SW 1271 (cell line): Measurements from ENCODE around the gene EEFSEC.

Source experiments
- DNase-seq, 2 experiments: peaks; one replicate each; lab custom pipeline; 2025; lab: John Stamatoyannopoulos, UW

Gene EEFSEC

DNA sequence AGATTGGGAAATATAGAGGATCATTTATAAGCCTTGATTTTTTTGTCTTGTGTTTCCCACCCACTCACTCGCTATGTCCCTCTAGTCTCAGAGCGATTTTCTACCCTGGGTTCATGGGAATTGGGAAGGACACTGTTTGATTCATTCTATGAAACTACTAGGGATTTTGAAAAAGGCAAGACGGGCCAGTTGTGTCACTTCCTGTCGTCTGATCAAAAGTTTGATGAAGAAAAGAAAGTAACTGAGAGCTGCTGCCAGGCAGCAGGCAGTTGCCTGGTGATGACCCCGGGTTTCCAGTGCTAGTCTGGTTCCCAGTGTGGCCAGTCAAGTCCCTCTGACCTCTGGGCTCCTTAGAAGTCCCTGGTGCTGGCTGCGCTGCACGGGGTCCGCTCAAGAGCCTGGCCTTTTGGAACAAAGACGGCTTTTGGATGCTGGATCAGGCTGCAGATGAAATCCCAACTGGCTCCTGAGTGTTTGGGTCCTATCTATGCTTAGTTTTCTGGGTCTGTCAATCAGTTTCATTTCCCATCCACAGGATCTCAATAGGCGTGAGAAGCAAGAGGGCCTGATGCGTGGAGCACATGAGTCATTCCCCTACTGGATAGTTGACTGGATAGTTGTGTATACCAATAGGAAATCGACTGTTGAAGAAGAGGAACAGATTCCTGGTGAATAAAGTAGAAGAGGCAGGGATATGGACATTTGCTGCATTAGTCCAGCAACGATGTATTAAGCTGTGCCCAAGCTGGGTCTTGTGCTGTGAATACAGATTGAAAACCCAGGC, 89.7 kb downstream of the EEFSEC start:
- DNase-seq, result no peak

DNA sequence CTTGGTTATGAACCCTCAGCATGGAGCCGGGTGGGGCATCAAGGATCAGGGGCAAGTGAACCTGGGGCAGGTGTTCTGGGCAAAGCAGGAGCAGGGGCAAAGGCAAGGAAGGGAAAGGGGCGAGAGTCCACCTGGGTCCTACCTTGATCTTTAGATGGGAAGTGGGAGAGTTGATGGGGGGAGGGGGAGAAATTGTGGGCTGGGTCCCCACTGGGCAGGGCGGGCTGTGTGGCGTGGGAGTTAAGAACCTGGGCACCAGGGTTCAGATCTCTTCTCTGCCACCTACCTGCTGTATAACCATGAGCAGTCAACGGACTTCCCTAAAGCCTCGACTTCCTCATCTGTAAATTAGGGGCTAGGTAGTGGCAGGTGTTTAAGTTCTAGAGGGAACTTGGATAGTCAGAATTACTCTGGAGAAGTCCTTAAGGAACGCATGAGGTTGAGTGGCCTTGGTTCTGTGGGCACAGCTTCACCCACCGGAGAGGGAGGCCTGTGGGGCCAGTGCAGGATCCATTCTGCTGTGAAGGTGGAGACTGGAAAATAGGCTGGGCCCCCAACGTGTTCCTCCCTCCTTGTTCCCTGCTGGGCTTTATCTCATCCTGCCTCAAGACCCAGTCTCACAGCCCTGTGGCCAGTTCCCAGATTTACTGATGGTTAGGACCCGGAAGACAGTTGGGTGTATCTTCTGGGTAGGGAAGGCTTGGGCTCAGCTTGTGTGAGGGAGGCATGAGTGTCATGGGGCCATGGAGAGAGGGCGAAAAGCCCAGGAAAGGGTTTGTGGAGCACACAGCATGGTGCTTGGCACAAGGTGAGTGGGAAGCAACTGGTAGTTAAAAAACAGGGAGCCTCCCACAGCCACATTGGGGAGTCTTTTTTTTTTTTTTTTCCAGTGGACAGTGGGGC, 90.6 kb downstream of the EEFSEC start:
- DNase-seq, result no peak

DNA sequence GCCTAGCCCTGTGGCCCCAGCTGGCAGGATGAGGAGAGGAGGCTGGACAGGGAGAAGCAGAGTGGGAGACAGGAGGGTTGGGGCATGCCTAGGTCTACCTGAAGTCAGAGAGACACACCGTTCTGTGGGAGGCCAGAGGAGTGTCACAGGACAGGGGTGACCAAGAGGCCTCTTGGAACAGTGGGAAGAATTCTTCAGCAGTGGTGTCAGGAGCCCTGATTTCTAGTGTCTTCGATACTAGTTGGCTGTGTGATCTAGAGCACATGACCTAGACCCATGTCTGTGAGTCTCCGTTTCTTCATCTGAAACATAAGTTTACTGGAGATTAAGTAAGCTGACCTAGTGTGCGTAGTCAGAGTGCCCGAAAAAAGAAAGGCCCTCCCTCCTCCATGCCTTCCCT, 92.2 kb downstream of the EEFSEC start:
- no peak for DNase-seq

DNA sequence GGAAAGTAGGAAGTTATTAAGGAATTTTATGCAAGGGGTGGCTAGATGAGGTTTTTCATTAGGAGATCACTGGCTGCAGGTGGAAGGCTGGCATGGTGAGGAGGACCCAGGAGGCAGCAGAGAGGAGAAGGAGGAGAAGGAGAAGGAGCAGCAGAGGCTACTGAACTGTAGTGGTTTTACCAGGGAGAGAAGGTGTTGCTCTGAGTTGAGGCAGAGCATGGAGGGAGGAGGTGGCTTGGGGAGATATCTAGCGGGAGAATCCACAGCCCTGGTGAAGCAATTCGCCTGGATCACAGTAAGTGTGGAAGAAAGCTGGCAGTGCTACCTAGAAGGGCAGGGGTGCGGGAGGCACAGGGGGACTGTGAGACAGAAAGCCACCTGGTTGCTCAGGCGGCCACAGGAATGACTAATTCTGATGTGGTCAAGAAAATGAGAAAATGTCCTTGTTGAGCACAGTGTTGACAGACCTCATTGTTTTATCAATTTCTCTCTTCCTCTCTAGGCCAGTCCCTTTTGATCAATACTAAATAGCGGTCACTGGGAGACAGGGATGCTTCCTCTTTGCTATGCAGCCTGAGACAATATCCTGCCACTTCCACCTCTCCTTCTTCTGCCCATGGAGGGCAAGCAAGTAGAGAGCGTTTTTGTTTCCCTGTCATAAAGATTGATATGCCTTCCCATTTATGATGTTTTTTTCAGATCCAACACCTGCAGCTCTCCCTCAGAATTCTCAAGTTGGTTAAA, 94.6 kb downstream of the EEFSEC start:
- no peak for DNase-seq

DNA sequence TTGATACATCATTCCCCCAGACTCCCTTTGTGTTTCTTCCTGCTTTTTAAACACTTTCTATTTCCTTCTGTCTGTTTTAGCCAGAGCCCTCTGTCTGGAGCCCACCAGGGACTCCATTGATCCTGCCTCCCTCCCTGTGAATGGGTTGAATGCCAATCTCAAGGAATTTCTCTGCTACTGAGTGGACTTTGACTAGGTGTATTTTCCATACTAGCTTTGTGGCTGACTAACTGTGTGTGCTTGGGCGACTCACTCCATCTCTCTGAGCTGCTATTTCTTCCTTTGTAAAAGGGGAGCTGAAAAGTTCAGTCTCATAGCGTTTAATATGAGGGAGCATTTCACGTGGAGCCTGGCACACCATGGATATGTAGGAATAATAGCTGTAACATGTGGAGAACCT, 98.8 kb downstream of the EEFSEC start:
- no peak for DNase-seq

DNA sequence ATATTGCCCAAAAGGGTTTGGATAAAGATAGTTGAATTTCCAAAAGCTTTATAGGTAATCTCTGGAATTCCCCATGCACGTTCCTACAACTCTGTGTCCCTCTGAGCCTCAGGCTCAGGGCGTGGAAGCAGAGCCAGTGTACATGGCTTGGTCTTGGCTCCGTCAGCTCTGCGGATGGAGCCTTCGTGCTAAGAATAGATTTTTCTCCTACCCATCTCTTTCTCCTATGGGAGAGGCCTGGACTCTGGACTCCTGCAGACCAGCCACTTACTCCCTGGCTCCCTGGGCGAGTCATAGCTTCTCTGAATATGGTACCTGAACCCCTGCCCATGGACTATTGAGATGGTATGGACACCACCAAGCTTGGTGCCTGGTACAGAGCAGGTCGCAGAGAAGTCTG, 99.9 kb downstream of the EEFSEC start:
- DNase-seq, result no peak

DNA sequence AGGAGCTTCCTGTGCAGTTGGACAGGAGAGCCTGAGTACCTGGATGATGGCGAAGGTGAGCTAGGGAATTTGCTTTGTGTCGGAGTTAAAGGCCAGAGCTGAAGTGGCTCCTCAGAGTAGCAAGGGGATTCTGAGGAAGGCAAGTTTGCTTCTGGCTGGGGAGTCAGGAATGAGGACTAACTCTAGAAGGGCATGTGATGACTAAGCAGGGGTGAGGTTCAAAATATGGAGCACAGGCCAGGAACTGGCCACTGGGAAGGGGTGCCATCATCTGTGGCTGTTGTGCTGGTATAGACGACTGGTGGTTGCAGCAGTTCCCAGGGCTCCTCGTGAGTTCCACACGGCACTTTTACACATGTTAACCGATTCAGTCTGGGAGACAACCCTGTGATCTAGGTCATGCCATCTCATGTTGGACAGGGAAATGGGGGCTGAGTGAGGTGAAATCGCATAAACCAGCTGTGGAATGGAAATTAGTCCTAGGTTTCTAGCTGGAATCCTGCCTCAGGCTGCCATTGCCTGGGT, 100.8 kb downstream of the EEFSEC start:
- no peak for DNase-seq

DNA sequence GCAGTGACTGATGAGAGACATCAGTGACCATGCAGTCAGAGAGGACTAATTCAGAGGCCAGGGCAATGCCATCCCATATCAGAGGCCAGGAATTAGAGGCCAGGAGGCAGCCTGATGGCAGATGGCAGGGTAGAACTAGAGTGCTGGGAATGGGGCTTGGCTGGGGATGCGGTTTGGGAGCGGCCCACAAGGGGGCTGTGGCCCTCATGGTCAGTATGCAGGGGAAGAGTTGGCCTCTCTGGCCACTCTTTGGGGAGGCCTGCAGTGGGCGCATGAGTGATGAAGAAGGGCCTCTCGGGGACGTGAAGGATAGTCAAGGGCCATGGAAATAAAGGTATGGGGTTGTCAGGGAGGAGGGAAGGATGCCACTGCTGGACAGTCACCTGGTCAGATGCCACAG, 101.7 kb downstream of the EEFSEC start:
- DNase-seq, result no peak

DNA sequence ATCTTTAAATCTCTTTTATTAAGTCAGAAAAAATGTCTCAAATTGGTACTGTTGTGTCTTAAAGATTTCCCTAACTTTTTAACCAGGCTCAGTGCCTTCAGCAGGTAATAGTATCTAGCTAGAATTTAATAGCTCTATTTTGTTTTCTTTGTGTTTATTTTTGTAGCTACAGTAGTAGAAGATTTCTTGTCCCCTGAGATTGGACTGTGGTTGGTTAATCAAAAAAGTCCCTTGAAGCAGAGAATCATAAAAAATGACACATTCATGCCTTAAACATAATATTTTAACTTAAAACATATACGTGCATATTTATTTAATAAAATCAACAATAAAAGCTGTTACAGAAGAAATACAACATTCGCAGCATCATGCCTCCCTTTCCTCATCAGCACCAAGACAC, 102.8 kb downstream of the EEFSEC start:
- no peak for DNase-seq

DNA sequence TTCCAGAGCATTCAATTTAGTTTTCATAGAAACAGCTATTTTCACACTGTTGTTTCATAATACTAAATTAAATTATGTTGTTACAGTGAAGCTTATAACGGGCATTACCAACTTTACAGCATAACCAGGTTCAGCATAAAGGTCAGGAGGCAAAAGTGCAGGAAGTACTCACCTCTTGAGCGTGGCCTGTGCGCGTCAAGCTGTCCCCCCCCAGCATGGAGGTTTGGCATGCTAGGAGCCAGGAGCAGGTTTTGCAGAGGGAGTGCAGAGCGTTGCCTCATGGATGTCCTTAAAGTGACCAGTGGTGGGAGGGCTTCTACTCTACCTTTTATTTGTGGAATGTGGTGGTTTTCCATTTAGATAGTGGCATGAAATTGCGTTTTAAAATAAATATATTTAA, 104.4 kb downstream of the EEFSEC start:
- DNase-seq, result no peak

DNA sequence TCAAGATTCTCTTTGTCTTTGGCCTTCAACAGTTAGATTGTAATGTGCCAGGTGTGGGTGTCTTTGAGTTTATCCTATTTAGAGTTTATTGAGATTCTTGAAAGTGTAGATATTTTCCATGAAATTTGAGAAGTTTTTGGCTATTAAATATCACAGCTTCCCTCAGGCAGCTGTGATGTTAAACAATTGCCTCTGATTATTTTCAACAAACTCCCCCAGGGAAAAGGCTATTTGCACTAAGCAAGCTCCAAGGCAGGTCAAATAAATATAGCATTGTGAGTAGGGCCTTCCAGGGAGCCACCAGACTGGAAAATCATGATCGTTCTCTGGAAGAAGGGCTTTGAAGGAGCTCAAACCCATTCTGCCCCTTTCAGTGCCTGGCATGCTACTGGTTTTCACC, 107.0 kb downstream of the EEFSEC start:
- DNase-seq, result no peak

DNA sequence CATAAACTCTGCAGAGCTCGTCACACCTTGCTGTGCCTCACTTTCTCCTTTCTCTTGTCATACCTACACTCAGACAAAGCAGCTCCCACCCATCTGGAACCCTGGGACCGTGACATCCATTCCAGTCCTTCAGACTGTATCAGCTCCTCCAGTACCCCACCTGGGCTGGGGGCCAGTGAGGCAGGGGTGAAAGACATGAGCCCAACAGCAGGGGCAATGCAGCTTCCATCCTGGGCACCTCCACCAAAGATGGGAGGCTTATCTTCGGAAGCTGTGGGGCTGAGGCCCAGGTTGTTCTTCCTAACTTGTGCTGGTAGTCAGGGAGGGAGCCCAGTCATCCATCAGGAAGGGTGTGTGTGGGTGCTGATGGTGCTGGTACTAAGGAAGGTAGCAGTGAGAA, 109.2 kb downstream of the EEFSEC start:
- no peak for DNase-seq

DNA sequence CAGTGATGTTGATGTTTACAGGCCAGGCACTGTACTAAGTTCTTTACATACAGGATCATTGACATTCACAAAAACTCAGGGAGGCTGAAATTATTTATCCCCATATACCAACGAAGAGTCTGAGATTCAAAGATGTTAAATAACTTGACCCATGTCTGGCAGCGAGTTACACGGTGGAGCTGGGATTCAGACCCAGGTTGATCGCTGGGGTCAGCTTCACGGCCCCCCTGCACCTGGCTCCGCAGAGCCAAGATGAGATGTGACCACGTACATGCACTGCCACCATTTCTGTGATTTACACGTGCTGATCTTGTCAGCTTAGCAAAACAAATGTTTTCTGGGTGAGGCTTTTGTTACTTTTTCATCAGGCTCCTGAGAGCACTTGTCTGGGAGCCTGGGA, 109.8 kb downstream of the EEFSEC start:
- DNase-seq, result no peak

DNA sequence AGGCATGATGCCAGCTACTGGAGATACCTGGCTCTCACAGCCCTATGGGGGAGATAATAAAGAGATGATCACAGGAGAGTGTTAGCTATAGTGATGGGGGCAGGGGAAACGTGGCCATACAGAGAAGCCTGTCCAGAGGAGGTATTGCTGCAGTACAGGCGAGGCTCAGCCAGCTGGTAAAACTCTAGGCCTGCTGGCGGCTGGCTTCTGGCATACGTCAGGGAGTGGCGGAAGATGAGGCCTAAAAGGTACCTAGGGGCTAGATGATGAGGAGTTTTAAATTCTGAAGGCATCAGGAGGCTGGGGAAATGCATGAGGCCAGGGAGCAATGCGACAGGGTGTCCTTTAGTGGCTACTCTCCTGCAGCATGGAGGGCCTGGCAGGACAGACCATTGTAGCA, 110.7 kb downstream of the EEFSEC start:
- DNase-seq, result no peak

DNA sequence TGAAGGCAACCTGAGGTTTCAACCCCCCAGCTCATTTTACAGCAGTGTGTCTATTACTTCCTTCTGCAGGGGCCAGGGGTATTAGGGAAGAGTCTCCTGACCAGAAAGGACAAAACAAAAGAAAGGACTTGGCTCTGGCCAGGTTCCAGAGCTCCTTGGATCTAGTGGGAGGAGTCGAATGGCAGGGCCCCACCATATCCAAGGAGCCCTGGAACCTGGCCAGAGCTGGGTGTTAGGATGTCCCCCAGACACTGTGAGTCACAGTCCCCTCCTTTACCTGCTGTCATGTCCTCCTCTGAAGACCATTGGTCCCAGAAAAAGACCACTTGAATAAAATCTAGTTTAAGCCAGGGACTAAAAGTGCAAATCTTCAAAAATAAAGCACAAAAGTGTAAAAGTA, 113.2 kb downstream of the EEFSEC start:
- no peak for DNase-seq

DNA sequence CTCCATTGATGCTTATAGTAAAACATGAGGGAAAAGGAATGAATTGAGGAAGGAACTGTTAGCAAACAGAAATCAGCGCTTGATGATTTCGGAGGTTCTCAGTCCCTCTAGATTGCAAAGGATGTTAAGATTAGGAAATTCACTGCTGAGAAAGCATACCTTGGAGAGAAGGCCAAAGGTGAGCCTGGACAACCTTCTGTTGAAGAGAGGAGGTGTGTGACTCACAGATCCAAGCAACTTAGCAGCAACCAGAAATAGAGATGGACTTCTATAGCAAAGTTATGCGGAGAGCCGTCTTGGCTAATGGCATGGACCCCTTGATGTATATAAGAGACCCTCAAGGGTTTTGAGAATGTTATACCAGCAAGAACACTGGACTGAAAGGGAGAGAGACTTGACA, 114.3 kb downstream of the EEFSEC start:
- no peak for DNase-seq

DNA sequence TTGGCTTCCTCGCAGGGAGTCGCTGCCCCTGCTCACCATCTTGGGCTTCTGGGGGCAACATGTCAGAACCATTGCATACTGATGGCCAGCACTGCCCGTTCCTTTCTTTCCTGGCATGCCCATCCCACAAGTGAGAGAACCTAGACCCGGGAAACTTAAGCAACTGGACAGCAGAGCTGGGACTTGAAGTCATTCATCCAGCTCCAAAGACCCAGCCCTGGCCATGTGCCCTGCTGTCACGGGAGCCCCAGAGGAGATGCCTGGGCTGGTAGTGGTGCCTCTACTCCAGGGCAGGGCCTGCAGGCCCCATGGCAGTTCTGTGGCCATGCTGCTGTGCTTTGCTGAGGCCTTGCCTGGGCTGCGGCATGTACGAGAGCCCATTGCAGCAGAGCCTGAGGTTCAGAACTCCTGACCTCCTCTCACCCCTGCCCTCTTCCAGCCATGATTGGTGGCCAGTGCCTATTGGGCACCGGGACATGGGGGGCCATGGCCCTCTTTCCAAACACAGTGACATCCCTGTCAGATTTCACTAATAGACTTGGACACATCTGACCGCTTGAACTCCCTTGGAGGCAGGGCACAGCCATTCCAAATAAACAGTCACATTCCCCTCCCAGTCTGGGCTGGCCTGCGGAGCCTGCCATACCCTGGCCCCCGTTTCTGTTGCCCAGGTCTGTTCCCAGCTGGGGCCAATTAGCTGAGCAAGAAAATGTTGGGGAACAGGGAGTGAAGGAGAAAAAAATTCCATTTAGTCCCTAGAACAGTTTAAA, 115.9 kb downstream of the EEFSEC start:
- no peak for DNase-seq

DNA sequence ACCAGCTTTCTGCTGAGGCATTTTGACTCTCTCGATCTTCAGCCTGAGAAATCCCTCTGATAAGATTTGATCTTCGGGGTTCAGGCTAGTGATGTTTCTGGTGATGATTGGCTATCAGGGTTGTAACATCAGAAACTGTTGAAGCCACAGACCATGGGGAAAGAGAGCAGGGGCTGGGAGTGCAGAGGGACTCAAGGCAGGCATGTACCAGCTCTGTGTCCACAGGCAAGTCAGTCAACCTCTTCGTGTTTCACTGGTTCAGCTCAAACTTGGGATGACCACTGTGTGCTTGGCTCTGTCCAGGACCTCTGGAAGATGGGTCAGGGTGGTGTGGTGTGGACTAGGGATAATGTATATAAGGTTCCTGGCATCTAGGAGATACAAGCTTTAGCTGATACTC, 116.5 kb downstream of the EEFSEC start:
- no peak for DNase-seq

DNA sequence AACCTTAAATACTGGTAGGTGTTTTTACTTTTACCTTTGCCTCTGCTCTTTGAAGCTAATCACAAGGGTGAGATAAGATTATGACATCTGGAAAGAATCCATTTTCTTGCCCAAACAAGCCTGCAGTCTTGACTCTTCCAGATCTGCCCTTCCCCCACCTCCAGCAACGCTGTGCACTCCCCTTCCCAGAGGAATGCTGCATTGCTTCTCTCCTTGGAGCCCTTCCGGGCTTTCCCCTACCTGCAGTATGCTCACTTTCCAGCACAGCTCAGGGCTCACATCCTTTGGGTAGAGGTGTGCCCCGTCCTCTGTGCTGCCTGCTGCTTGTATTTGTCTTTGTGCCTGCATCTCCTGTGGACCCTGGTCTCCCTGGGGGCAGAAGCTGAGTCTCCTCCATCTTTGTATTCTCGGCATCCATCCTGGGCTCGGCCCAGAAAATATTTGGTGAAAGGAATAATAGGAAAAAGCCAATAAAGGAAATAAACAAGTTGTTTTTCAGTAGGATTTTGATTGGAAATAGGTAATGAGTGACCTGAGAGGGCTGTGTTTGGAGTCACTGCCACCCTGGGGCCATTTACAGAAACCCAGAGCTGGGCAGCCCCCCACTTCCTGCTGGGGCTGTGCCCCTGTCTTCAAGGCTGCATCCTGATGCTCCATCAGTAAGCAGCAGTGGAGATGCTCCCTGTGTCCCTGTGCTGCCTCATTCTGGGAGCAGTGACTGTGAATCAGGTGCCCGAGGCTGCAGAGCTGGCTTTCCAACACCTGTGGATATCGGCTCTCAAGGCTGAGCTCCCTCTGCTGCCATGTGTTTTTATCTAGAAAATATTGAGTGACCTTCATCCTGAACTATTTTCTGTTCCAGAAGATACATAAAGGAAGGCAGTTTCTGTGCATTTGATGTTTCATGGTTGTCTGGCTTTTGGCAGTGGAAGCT, 117.5 kb downstream of the EEFSEC start:
- DNase-seq, result no peak

DNA sequence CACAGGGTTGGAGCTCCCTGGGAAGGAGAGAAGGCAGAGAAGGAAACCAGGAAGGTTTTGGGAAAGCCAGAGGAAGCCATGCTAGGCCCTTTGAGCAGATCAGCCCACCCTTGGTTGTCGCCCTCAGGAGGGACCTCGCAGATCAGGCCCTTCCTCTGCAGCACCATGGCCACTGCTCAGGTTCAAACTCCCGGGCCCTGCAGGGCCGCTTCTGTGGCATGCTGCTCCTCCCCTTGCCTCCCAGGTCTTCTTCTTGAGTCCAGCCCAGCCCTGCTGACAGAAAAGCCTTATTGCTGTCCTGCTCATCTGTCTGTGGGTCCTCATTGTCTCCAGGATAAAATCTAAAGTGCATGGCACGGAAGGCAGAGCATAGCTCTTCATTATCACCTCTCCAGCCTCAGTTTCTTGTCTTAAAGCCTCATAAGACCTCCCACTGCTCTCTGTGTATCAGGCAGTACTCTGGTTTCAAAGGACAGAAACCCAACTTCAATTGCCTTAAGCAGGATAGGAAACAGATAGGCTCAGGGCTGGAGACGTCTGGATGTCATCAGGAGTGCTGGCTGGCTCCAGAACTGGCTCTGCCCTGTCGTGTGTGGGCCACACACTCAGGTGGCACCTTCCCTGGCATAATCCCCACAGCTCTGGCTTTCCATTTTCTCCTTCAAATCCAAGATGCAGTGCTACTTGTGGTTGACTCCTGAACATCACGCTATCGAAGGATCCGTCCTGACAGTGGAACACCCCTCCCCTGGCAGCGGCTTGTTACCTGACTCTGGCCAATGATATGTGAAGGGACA, 118.5 kb downstream of the EEFSEC start:
- DNase-seq, result no peak
